Right atrium auricular region (tissue), 2 donors: Measurements from ENCODE around the gene CCDC134. TPM values are rescaled to one million over a fixed set of nuclear protein-coding genes. Genes with fewer than 3 reads are reported as not detected.
A peak's percentile ranks its signal among the peaks of the same experiment; 100 is the strongest.
"Not testable (repeated sequence)": the region's sequence is repeated elsewhere in the genome, so short reads cannot be mapped to it uniquely, and the experiment has no call there.

Experiments used
- DNase-seq: peaks from one replicate; pipeline ENCODE4 v3.0.0-alpha.2; 2019; ENCODE audit warnings: low spot score
- H3K27ac ChIP-seq, 2 donors: fragments of 200-600 bp; sonication (generic); 1 replicate in 1 of 2; 2 replicates in 1 of 2; pipeline ENCODE4 v1.5.1; 2016 to 2019
- H3K27me3 ChIP-seq, 2 donors: fragments of 200-600 bp; sonication (generic); one replicate each; pipeline versions ENCODE4 v1.5.1 to v1.6.0; 2017 to 2019
- H3K36me3 ChIP-seq: fragments of 200-600 bp; sonication (generic); one replicate; pipeline ENCODE4 v1.5.1; 2016
- H3K4me1 ChIP-seq, 2 donors: fragments of 200-600 bp; sonication (generic); one replicate each; pipeline versions ENCODE4 v1.5.1 to v1.6.0; 2017 to 2019
- H3K4me3 ChIP-seq, 2 donors: fragments of 200-600 bp; sonication (generic); 1 replicate in 1 of 2; 2 replicates in 1 of 2; pipeline ENCODE4 v1.5.1; 2017 to 2019; ENCODE audit warnings: mild to moderate bottlenecking in 1 of 2, moderate library complexity in 1 of 2
- H3K9me3 ChIP-seq, 2 donors: fragments of 200-600 bp; sonication (generic); one replicate each; pipeline ENCODE4 v1.5.1; 2019
- total RNA-seq, 2 donors: library from RNA; depleted of rRNA; stranded (reverse); fragments of >200 nt; gene quantifications; one replicate each; pipeline ENCODE4 v1.1.0, GENCODE V29; 2016
- TF ChIP-seq, protein P1 (sequence below), 2 donors: fragments of 200-600 bp; sonication (generic); IDR thresholded peaks; one replicate each; pipeline ENCODE4 v1.5.1; 2019; ENCODE audit warnings: antibody characterized with exemption in 2 of 2

Gene CCDC134
- total RNA-seq, 2 donors from 2014 or later, result 4.0 to 6.4 TPM

DNA sequence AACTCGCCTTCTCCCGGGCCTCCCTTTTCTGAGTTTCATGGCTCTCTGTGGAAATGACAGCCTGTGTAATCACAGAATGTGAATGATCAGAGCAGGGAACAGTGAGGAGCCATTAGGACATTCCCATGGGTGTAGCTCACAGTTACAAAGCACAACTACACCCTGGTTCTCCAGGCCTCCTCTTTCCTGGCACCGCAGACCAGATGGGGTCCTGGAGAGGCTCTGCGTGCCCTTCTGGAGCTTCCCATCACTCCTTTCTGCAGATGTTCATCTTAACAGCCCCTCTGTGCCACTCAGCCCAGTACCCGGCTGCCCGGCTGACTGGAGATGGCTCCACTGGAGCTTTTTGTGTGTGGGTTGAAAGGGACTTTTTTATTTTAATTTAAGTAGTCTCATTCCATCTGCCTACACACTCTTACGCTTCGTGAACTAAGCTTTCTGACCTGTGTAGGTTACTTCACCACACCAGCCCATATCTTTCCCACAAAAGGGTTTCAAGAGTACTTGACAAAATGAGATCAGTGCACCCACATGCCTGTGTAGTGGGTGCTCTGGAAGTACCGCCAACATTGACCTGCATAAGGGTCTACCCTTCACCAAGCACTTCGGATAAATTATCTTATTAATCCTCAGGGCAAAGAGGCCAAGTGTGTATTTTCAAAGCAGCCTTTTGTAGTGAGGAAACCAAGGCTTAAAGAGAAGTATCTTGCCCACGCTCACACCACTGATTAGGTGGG, 62.2 kb downstream of the CCDC134 start:
- Histone ChIP-seq H3K27me3 (no peaks in the 10 kb centered on the region), H3K27ac (peak overlapping the region in 1 of 2 donors; percentile 17), H3K4me1 (peaks cover 0 to 27% of the 10 kb centered on the region in 2 donors), H3K36me3 (peaks cover 8% of the 10 kb centered on the region), H3K9me3 (no peaks in the 10 kb centered on the region), H3K4me3 (no peak overlapping the region)
- DNase-seq, result no peak
- TF ChIP-seq, protein P1, sequence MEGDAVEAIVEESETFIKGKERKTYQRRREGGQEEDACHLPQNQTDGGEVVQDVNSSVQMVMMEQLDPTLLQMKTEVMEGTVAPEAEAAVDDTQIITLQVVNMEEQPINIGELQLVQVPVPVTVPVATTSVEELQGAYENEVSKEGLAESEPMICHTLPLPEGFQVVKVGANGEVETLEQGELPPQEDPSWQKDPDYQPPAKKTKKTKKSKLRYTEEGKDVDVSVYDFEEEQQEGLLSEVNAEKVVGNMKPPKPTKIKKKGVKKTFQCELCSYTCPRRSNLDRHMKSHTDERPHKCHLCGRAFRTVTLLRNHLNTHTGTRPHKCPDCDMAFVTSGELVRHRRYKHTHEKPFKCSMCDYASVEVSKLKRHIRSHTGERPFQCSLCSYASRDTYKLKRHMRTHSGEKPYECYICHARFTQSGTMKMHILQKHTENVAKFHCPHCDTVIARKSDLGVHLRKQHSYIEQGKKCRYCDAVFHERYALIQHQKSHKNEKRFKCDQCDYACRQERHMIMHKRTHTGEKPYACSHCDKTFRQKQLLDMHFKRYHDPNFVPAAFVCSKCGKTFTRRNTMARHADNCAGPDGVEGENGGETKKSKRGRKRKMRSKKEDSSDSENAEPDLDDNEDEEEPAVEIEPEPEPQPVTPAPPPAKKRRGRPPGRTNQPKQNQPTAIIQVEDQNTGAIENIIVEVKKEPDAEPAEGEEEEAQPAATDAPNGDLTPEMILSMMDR (IDR thresholded peaks at IDR 0.05), result no peak

DNA sequence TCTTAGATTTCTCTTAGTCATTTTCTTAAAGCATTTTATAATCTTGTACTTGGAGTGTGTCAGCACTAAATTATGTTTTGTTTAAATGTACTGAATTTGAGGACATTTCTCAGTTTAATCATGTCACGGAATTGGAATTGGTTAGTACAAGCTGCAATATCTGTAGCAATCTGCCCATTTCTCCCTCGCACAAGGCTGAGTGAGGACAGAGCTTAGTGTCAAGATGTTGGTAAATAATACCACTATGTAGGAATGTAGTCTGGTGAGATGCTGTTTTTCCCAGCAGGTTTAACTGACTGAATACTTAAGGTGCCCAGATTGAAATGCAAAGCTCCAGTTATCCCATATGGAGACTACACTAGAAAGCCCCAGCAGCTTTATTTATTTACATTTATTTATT, 63.0 kb downstream of the CCDC134 start:
- H3K36me3 ChIP-seq, result peaks cover 11% of the 10 kb centered on the region

DNA sequence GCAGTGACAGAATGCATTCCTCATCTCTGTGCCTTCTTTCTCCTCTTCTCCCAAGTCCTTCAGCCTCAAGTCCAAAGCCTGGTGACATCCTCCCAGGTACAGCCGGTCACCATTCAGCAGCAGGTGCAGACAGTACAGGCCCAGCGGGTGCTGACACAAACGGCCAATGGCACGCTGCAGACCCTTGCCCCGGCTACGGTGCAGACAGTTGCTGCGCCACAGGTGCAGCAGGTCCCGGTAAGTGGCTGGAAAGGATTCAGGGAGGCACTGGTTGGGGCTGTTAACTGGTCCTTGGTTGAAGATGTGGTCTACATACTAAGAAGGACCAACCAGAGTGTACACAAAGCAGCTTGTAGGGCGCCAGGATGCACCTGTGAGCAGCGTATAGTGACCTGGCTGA, 68.1 kb downstream of the CCDC134 start:
- no peak overlapping the region for H3K27ac ChIP-seq
- peaks cover 51% of the 10 kb centered on the region for H3K36me3 ChIP-seq

More for the DNA sequence above, 63.0 kb downstream of the CCDC134 start:
- TF ChIP-seq, protein P1 (IDR thresholded peaks at IDR 0.05), result no peak
- Histone ChIP-seq H3K4me3 (no peak overlapping the region), H3K4me1 (peaks cover 0 to 26% of the 10 kb centered on the region in 2 donors), H3K27me3 (no peaks in the 10 kb centered on the region), H3K9me3 (no peaks in the 10 kb centered on the region), H3K27ac (no peak overlapping the region)
- no peak for DNase-seq

DNA sequence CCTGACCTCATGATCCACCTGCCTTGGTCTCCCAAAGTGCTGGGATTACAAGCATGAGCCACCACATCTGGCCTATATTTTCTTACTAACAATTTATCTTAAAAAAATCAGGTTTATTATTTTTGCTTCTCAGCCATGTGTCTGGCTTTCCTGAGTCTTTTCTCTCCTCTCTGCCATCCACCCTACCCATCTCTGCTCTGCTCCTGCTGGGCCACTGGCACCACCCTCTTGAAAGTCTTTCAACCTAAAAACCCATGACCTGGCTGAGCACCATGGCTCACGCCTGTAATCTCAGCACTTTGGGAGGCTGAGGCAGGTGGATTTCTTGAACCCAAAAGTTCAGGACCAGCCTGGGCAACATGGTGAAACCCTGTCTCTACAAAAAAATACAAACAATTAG, 69.6 kb downstream of the CCDC134 start:
- not testable (repeated sequence) for H3K27ac ChIP-seq, H3K4me1 ChIP-seq

More for the DNA sequence above, 68.1 kb downstream of the CCDC134 start:
- H3K27me3 ChIP-seq, result no peaks in the 10 kb centered on the region
- TF ChIP-seq, protein P1 (IDR thresholded peaks at IDR 0.05), result no peak
- peaks cover 0 to under 1% of the 10 kb centered on the region in 2 donors for H3K4me1 ChIP-seq
- no peaks in the 10 kb centered on the region for H3K9me3 ChIP-seq
- H3K4me3 ChIP-seq, result no peak overlapping the region
- no peak for DNase-seq

DNA sequence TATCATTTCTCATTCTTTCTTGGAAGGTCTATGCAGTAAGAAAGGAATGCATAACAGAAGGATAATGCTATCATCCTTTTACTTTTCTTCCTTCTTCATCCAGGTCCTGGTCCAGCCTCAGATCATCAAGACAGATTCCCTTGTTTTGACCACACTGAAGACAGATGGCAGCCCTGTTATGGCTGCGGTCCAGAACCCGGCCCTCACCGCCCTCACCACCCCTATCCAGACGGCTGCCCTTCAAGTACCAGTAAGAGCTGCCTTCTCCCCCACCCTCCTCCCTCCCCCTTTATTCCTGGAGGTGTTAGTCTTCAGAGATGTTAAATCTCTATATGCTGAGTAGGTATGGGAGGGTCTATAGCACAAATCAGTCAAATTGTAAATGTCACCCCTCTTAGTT, 70.3 kb downstream of the CCDC134 start:
- H3K4me1 ChIP-seq, result peaks cover 0 to 4% of the 10 kb centered on the region in 2 donors
- H3K4me3 ChIP-seq, result no peak overlapping the region
- no peaks in the 10 kb centered on the region for H3K27me3 ChIP-seq
- H3K9me3 ChIP-seq, result no peaks in the 10 kb centered on the region
- H3K27ac ChIP-seq, result no peak overlapping the region
- peaks cover 60% of the 10 kb centered on the region for H3K36me3 ChIP-seq
- DNase-seq, result no peak
- TF ChIP-seq, protein P1 (IDR thresholded peaks at IDR 0.05), result no peak

More for the DNA sequence above, 69.6 kb downstream of the CCDC134 start:
- DNase-seq, H3K27me3 ChIP-seq, H3K9me3 ChIP-seq, H3K4me3 ChIP-seq: not testable (repeated sequence)
- H3K36me3 ChIP-seq, result peaks cover 53% of the 10 kb centered on the region

DNA sequence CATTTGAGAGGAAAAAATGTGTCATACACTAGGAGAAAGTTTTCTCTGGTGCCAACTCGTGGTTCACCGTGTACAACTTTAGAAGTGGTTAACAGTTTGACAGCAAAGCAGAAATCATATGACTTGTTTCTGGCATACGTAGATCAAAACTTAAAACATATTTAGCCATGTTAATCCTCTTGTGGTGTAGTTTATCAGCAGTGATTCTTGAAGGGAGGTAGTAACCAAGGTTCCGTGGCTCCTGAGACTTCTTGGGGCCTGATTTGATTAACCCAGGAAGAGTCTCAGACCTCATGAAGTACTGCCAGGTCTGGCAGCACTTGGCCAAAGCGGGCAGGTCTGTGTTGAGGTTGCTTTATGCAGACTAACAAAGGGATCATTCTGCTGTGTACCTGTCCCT, 72.9 kb downstream of the CCDC134 start:
- Histone ChIP-seq H3K27me3 (no peaks in the 10 kb centered on the region), H3K9me3 (no peaks in the 10 kb centered on the region), H3K4me3 (no peak overlapping the region), H3K27ac (peak overlapping the region; percentile 50), H3K4me1 (peaks cover 0 to 4% of the 10 kb centered on the region in 2 donors), H3K36me3 (peaks cover 76% of the 10 kb centered on the region)
- TF ChIP-seq, protein P1 (IDR thresholded peaks at IDR 0.05), result no peak
- DNase-seq, result no peak
